Occipital lobe (tissue), 2 donors: ENCODE results near the gene PRICKLE2. TPM values are rescaled to one million over a fixed set of nuclear protein-coding genes. Genes with fewer than 3 reads are reported as not detected.

ENCODE experiments used
- DNase-seq: peaks from one replicate; lab custom pipeline; 2025; lab: John Stamatoyannopoulos, UW
- total RNA-seq: library from RNA; depleted of rRNA; stranded (reverse); fragments of >200 nt; gene quantifications from one replicate; pipeline ENCODE4 v1.2.3, GENCODE V29; 2014

Gene PRICKLE2, protein sequence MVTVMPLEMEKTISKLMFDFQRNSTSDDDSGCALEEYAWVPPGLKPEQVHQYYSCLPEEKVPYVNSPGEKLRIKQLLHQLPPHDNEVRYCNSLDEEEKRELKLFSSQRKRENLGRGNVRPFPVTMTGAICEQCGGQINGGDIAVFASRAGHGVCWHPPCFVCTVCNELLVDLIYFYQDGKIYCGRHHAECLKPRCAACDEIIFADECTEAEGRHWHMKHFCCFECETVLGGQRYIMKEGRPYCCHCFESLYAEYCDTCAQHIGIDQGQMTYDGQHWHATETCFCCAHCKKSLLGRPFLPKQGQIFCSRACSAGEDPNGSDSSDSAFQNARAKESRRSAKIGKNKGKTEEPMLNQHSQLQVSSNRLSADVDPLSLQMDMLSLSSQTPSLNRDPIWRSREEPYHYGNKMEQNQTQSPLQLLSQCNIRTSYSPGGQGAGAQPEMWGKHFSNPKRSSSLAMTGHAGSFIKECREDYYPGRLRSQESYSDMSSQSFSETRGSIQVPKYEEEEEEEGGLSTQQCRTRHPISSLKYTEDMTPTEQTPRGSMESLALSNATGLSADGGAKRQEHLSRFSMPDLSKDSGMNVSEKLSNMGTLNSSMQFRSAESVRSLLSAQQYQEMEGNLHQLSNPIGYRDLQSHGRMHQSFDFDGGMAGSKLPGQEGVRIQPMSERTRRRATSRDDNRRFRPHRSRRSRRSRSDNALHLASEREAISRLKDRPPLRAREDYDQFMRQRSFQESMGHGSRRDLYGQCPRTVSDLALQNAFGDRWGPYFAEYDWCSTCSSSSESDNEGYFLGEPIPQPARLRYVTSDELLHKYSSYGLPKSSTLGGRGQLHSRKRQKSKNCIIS
- total RNA-seq, result 87.5 TPM

DNA sequence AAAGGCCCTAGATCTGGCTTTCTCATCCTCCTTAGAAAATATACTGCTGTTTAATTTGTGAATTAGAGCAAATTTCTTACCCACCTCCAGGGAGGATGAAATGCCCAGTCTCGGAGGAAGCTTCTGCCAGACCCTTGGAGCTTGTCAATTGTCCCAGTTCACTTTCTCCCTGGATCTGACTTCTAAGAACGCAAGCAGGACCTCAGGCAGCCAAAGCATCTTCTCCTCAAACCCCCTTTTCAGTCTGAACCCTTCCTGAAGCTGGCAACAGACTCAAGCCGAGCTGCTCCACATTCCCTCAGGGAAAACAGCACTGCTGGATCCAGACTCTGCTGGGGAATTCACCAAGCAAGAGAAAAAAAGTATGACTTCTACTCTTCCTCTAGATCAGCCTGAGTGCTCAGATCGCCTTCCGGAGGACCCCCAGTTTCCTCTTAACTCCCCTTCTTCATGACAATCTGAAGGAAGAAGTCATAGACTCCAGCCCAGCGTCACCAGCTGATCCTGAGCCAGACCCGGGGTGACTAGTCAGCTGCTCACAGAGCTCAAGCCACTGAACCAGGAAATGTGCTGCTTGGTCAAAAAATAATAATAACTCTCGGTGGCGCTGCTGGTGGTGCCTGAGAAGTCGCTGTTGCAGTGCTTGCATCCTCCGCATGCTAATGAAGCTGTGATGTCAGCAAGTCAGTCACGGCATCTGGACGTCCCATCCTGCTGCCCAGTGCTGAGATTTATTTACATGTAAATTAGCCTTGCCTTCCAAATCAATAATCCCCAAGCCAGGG is at the start of gene PRICKLE2:
Gene PRICKLE2 (minus strand): TSS at position 641 of the 785 bp plus-strand sequence. CDS start 26,539 bp downstream, outside the sequence.
- peak; percentile 86 for DNase-seq

DNA sequence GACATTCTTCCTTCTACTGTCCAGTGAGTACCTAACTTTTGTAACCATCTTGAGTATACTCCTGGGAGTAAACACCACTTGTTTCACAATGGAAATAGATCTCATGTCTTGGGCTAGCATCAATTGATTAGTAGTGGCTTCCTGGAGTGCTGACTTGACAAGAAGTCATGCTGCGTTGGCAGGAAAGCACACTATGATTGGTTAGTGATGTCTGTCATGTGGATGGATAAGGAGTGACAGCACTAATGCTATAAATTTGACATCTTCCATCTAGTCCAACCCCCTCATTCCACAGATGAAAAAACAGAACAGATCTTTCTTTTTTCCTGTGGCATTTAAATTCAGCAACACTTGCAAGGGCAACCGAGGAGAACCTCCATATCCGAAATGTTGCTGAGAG is 47.6 kb upstream of the PRICKLE2 start:
- no peak for DNase-seq

DNA sequence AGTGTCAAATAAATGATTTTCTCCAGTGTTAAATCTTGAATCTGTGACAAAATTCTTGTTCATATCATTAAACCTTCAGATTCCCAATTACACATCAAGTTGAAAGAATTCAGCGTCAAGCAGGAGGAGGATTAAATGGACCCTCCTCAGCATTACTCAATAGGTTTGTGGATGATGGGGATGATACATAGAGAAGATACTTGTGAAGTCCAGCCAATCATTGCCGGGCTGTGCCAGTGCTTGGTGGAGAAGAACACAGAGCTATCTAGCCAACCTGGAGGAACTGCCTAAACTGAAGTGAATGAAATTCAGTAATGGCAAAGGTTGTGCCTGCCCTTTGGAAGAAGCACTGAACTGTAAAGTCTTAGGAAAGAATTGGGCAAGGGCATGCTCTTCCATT is 47.0 kb upstream of the PRICKLE2 start:
- DNase-seq, result no peak

DNA sequence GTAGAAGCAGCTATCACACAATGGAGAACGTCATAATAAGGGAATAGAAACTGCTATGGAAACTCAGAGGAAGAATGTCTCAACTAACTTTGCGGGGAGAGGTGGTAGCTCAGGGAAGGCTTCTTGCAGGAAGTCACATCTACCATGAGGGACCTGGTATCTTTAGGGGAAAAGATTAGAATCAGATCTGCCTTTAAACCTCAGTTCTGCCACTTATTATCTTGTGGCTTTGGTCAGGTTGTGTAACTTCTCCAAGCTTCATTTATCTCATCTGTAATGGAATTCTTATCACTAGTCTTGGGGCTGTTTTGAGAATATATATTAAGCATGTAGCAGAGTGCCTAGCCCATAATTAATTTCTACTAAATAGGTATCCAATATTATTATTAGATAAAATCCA is 46.4 kb upstream of the PRICKLE2 start:
- DNase-seq, result no peak

DNA sequence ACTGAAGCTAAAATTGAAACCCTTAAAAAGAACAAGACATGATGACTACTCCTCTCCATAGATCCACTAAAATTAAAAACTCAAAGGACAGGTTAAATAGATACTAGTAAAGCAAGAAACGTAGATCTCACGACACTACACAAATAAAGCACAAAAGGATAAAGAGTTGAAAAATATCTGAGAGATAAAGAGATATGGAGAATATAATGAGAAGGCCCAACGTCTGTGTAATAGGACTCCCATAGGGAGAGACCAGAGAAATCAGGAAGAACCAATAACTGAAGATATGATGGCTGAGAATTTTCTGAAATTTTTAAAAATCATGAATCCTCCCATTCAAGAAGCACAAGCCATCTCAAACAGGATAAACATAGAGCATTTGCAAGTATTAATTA is 45.6 kb upstream of the PRICKLE2 start:
- DNase-seq, result no peak

DNA sequence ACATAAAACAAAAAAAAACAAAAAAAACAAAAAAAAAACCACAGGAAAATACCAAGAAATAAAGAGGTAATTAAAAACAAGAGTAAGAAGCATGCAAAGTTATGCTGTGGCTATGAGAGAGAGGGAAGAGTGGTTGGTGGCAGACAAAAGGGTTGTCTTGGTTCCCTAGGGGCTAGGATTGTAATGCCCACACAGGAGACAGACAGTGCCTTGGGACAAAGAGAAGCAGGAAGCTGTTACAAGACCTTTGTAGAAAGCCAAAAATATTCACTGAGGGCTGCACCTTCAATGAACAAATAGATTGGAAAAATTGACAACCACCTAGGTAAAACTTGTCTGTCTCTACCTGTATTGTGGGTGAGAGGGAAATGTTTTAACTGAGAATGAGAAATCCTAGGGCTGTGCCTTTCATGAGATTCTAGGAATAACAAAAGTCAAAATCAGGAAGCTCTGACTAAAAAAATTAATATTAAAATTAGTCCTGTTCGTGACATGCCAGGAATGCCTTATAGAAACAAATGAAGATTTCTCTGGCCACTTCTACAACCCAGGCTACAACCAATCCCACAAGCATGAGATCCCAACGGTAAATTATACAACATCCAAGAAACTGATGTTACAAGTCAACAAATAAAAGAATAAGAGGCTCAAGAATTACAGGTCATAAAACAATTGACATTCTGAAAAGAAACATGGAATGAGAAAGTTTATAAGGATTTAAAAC is 45.0 kb upstream of the PRICKLE2 start:
- no peak for DNase-seq

DNA sequence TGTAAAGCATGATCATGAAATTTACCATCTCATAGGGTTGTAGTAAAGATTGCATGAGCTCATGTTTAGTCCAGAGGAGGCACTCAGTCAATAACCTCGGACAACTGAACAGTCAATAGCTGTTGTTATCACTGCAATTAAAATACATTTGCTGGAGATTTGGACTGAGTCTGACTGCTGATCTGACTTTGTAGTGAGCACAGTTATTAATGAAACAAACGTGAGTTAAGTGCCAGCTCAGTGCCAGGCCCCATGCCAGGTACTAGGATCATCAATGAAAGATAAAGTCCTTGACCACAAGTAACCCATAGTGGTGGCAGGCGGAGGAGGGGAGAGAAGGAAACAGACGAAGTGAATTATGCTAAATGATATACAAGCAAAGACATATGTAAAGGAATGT is 43.7 kb upstream of the PRICKLE2 start:
- DNase-seq, result no peak

DNA sequence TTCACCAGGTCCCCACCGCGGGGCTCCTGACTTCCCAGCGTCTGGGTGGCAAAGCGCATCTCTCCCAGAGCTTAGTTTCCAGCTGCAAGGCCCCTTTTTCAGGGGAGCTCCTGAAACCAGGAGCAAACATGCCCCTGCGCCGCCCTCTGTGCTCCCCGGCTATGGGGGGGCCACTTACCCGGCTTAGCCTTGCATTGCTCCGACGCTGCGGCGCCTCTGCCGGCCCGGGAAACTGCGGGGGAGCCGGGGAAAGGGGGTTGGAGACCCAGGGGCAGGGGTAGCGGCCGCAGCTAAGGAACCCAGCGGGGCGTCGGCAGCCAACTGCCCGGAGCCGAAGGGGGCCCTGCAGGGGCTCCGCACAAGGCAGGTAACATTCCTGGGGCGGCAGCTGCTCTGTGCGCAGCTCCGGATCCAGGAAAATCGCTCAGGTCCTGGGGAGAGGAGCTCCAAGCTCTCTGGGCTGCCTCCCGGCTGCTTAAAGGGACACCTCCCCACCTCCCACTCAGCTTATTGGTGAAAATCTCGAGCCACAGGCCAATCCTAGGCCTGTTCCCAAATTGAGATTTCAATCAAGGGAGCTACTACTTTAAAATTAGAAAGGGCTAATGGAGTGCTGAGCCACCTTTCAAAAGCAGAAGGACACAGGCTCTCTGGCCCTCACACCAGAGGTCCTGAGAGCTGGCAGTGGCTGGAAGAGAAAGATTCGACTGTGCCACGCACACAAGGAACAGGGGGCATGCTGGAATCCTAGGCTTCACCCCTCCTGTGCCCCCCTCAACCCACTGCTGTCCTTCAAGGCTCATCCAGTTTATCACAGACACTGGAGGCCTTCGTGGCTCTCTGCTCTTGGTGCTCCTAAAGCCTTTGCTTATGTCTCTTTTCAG is 42.7 kb upstream of the PRICKLE2 start:
- peak; percentile 59 for DNase-seq

DNA sequence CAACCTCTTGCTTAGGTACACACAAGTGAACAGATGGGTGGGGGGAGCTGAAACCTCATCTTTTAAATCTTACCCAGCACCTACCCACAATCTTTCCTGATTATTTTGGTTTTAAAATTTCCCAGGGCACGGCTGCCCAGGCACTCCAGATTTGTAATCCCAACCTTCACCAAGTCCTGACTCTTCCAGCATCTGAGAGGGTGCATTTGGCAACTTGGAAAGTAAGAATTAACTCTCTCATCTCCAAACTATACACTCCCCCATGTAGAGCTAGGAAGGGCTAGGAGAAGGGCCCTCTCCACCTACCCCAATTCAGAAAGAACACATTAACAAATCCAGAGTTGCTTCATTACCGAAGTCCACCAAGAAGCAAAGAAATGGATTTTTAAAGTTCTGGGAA is 41.7 kb upstream of the PRICKLE2 start:
- no peak for DNase-seq

DNA sequence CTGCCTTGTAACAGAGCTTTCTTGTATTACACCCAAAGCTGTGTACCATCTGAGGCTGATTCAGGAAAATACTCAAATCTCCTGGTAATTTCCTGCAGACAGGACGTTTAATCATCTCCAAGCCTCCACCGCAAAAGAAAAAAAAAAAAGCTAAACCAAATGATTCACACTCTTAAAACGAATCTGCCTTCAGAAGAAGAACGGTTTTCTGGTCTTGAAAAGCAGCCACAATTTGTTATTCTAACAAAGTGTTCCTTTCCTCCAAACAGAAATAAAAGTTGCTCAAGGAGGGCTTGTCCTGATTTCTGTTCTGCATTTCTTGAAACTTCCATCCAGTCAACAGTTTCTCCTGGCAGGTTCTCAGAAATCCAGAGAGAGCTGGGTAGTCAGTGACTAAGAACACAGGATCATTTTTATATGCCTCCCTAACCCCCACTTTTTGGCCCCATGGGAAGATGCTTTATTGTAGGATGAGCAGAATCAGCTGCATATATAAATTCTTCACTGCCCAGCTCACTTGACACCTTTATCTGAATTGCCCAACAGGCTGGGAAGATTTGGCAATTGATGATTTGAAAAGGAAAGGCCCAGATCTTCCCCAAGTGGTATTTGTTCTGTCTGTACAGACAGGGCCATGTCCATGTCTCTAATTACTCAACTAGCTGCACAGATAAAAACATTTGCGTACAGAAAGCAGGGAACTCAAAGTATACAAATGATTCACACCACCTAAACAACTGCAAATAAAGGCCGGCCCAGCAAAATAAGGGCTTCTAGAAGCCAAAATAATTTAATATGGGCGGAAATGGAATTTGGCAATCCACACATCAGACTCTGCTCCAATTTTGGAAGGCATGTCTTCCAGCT is 41.0 kb upstream of the PRICKLE2 start:
- DNase-seq, result no peak

DNA sequence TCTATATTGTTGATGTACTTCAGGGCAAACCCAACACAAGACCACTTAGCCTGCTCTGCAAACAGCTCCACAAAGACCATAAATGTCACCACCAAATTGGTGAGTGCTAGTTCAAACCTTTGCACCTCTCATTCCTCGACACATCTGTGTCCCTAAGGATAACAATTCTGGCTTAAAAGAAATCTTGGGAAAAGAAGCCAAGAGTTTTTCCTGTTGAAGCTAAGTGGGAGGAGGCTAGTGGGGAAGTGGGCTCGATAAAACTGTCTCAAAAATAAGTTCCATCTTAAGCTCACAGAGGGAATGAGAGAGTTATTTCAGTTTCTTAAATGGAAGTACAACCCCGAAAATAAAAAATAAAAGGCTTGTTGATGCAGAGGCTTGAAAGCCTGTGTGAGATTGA is 40.4 kb upstream of the PRICKLE2 start:
- DNase-seq, result no peak

DNA sequence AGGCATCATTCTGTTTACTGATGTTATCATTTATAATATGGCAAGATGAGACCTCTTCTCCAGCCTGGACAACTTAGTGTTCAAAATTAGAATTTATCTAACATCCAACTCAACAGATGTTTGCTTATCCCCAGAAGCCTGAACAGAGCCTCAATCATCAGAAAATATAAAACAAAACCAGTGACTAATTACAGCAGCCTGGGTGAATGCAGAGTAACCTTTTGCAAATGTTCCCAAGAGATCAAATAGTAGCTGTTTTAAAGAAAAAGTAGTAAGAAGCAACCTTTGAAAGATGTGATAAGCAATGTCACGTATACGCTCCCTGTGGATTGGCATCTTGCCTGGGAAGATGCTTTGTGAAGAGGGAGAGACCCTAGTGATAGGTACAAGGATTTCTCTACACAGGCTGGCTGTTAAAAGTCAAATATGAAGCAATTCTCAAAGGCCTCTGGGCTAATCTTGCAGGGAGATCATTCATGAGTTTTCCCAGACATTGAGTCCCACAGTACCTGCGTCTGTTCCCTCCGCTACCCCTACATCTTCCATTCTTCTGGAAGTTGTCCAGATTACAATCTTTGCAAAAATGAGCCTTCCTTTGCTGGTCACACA is 39.3 kb upstream of the PRICKLE2 start:
- DNase-seq, result no peak

DNA sequence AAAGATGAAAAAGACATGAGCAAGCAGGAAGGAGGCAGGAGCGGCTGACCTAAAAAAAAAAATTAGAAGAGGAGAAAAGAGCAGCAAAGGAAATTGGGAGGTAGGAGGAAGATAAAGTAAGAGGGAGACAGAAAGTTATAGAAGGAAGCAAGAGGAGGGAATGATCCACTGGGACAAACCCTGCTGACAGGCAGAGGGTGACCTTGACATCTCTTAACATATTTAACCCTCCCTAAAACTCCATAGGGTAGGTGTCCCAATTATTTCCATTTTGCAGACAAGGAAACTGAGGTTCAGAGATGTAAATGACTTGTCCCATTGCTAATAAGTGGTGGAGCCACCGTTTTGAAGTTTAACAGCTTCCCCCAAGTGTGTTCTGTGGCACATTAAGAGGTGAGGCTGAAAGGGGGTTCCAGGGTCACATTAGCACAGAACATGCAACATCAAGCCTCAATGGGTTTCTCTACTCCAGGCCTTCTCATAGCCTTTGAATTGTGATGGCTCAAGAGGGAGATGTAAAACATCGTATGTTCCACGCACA is 37.4 kb upstream of the PRICKLE2 start:
- DNase-seq, result no peak

DNA sequence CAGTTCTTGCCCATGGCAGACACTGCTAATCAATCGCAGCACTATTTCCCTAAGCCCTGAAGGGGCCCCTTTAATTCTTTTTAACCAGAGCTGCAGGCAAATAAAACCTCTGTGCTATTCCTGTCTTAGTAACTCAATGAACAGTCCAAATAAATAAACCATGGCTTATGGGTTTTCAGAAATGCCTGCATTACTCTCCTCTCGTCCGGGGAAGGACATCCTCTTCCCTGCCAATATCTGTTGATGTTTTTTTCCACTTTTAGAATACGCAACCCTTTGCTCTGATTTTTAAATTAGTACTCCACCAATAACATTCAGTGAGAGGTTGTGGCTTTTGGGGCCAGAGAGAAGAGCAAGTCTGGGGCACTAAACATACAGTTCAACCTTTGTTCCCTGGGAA is 35.2 kb upstream of the PRICKLE2 start:
- DNase-seq, result no peak

DNA sequence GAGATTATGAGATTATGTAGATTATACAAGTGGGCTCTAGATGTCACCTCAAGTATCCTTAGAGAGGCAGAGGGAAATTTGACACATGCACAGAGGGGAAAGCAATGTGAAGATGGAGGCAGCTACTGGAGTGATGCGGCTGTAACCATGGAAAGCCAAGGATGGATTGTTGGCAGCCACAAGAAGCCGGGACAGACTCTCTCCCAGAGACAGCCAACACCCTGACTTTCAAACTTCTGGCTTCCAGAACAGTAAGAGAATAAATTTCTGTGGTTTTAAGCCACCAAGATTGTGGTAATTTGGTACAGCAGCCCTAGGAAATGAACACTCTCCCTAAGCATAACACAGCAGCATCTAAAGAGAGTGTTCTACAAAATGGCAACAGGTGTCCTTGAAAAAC is 34.4 kb upstream of the PRICKLE2 start:
- DNase-seq, result no peak

DNA sequence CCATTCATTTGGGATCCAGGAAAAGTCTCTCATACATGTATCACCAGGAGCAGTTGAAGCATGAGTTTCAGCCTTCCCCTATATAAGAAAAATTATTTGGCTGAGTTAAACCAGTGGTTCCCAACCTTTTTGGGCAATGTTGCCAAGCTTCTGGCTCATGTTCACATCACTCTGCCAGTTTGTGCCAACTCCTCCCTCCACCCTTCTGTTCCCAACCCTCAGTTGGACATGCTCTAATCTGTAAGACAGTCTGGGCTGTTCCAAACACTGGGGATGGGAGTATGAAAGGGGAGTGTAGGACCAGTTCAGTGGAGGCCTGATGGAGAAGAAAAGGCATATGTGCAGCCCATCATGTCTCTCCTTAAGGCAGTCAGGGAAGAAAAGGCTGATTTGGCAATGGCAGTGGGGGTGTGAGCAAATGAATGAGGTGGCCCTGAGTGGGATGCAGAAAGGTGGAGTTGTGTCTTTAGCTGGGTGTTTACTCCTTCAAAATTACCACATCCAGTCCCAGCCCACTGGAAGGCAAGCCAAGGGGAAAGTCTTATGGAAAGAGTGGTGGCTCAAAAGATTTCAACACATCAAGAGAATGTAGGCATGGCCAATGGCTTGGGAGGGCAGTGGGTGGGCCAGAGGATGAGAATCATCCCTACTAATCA is 32.0 kb upstream of the PRICKLE2 start:
- peak; percentile 35 for DNase-seq

DNA sequence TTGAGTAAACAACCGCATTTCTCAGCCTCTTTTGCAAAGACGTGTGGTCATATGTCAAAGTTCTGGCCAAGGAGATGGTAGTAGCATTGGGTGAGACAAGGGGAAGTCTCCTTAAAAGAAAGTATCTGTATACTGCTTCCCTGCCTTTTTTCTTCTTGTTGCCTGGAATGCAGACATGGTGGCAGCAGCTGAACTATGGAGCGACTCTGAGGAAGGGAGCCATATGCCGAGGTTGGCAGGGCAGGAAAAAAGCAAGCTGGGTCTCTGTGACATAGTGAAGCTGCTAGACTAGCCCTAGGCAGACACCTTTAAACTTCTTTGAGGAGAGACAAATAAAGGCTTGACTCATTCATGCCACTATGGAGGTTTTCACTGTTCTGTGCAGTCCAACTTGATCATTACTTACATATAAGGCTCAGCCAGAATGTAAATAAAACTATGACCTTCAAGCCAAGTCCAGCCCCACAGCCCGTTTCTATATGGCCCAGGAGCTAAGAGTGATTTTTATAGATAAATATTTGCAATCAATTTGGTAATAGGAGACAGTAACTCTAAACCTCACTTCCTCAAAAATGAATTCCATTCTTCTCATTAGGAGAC is 30.6 kb upstream of the PRICKLE2 start:
- no peak for DNase-seq

DNA sequence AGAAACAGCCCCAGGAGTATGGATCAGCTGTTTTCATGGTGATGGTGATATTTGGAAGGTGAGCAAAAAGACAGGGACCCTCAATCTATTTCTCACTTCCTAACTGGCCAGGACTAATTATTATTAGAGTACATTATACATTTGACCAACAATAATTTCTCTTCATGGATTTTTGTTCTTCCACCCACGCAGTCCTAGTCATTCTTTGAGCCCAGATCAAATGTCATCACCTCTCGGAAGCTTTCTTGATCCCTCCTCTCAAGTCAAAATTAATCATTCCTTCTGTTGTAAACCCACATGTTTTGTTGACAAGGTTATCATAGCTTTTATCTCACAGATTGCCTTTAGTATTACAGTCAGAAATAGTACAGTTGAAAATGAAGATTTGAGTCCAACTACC is 29.2 kb upstream of the PRICKLE2 start:
- no peak for DNase-seq
